NCI-H69 (cell line): ENCODE measurements around the gene UBE2E1.
"Not testable (repeated sequence)": the region's sequence is repeated elsewhere in the genome, so short reads cannot be mapped to it uniquely, and the experiment has no call there.

Source experiments
- DNase-seq: peaks from one replicate; lab custom pipeline; 2025; lab: John Stamatoyannopoulos, UW

The UBE2E1 gene

GRCh38 chr3:23849462-23849861 lies 43.7 kb downstream of the UBE2E1 start:
- not testable (repeated sequence) for DNase-seq

- DNase-seq: peak; percentile 5
These were observed 50.5 kb downstream of the UBE2E1 start for GRCh38 chr3:23856286-23856685.

- DNase-seq: peak; percentile 63
These were observed 53.4 kb downstream of the UBE2E1 start for GRCh38 chr3:23859012-23859743.

GRCh38 chr3:23859839-23860382 lies 54.2 kb downstream of the UBE2E1 start:
- DNase-seq: no peak

GRCh38 chr3:23861689-23862088 lies 55.9 kb downstream of the UBE2E1 start:
- DNase-seq: no peak

- DNase-seq: no peak
These were observed 57.3 kb downstream of the UBE2E1 start for GRCh38 chr3:23863060-23863459.

GRCh38 chr3:23864931-23865330 lies 59.2 kb downstream of the UBE2E1 start:
- DNase-seq: no peak

- DNase-seq: peak; percentile 82
These were observed 60.0 kb downstream of the UBE2E1 start for GRCh38 chr3:23865595-23866396.

GRCh38 chr3:23867400-23867799 lies 61.6 kb downstream of the UBE2E1 start:
- DNase-seq: peak; percentile 4

GRCh38 chr3:23867838-23868237 lies 62.1 kb downstream of the UBE2E1 start:
- DNase-seq: no peak

- no peak for DNase-seq
These were observed 64.4 kb downstream of the UBE2E1 start for GRCh38 chr3:23869977-23870662.

- DNase-seq: not testable (repeated sequence)
These were observed 64.9 kb downstream of the UBE2E1 start for GRCh38 chr3:23870663-23871043.

- not testable (repeated sequence) for DNase-seq
These were observed 65.6 kb downstream of the UBE2E1 start for GRCh38 chr3:23871361-23871760.

GRCh38 chr3:23872330-23872729 lies 66.6 kb downstream of the UBE2E1 start:
- DNase-seq: no peak

GRCh38 chr3:23873941-23874340 lies 68.2 kb downstream of the UBE2E1 start:
- no peak for DNase-seq

- no peak for DNase-seq
These were observed 68.8 kb downstream of the UBE2E1 start for GRCh38 chr3:23874359-23875112.

GRCh38 chr3:23875113-23875725 lies 69.5 kb downstream of the UBE2E1 start:
- DNase-seq: no peak

GRCh38 chr3:23876923-23877322 lies 71.2 kb downstream of the UBE2E1 start:
- DNase-seq: no peak

- peak; percentile 76 for DNase-seq
These were observed 71.7 kb downstream of the UBE2E1 start for GRCh38 chr3:23877329-23877980.

- no peak for DNase-seq
These were observed 73.7 kb downstream of the UBE2E1 start for GRCh38 chr3:23879485-23879884.
